Parathyroid adenoma (tissue), 2 donors: ENCODE data around the gene EEFSEC.

Source experiments
- H2AFZ ChIP-seq: fragments of 300-600 bp; sonication (generic); one replicate; pipeline ENCODE4 v1.7.0; 2017; ENCODE audit warnings: antibody characterized with exemption, mild to moderate bottlenecking
- H3K27ac ChIP-seq: fragments of 300-600 bp; sonication (generic); one replicate; pipeline ENCODE4 v1.7.0; 2017
- H3K27me3 ChIP-seq: fragments of 300-600 bp; sonication (generic); one replicate; pipeline ENCODE4 v1.7.0; 2017; ENCODE audit warnings: low read length; ENCODE audit not compliant: control insufficient read depth, insufficient read depth
- H3K36me3 ChIP-seq: fragments of 300-600 bp; sonication (generic); one replicate; pipeline ENCODE4 v1.7.0; 2017; ENCODE audit warnings: low read length; ENCODE audit not compliant: control insufficient read depth, insufficient read depth
- H3K4me1 ChIP-seq: fragments of 300-600 bp; sonication (generic); one replicate; pipeline ENCODE4 v1.7.0; 2017; ENCODE audit warnings: control low read depth
- H3K4me2 ChIP-seq: fragments of 300-600 bp; sonication (generic); one replicate; pipeline ENCODE4 v1.7.0; 2017; ENCODE audit warnings: low read length
- H3K4me3 ChIP-seq: fragments of 300-600 bp; sonication (generic); one replicate; pipeline ENCODE4 v1.7.0; 2017; ENCODE audit warnings: low read depth, low read length
- H3K79me2 ChIP-seq: fragments of 300-600 bp; sonication (generic); one replicate; pipeline ENCODE4 v1.7.0; 2017; ENCODE audit warnings: control low read depth
- H3K9ac ChIP-seq: fragments of 300-600 bp; sonication (generic); one replicate; pipeline ENCODE4 v1.7.0; 2017; ENCODE audit warnings: mild to moderate bottlenecking
- H3K9me3 ChIP-seq: fragments of 300-600 bp; sonication (generic); one replicate; pipeline ENCODE4 v1.7.0; 2017; ENCODE audit warnings: low read length; ENCODE audit not compliant: control insufficient read depth
- CTCF ChIP-seq: fragments of 300-600 bp; sonication (generic); IDR thresholded peaks from one replicate; pipeline ENCODE4 v1.7.0; 2017; ENCODE audit warnings: antibody characterized with exemption, mild to moderate bottlenecking
- donor health status: primary hyperparathyroidism.

Gene EEFSEC

DNA sequence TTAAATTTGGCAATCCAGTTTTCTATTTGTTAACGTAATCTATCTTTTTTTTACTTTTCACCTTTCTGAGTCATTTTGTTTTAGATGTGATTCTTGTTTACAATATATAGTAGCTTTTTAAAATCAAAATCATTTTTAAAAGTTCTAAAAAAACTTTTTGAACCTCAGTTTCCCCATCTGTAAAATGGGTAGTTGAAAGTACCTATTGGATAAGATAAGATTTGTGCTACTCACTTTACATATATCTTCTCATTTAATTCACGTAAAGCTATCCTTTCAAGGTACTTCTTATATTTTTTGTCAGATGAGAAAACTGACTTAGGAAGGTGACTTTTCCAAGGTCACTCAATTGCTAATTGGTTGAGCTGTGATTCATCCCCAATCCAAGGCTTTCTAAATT, 153.2 kb downstream of the EEFSEC start:
- Histone ChIP-seq H3K36me3 (no peaks in the 10 kb centered on the region), H3K4me1 (no peaks in the 10 kb centered on the region), H2AFZ (no peak overlapping the region), H3K27ac (no peak overlapping the region), H3K4me2 (no peak overlapping the region), H3K27me3 (no peaks in the 10 kb centered on the region), H3K4me3 (no peak overlapping the region), H3K9me3 (no peaks in the 10 kb centered on the region), H3K9ac (no peak overlapping the region), H3K79me2 (no peaks in the 10 kb centered on the region)
- TF ChIP-seq CTCF, result no peak

DNA sequence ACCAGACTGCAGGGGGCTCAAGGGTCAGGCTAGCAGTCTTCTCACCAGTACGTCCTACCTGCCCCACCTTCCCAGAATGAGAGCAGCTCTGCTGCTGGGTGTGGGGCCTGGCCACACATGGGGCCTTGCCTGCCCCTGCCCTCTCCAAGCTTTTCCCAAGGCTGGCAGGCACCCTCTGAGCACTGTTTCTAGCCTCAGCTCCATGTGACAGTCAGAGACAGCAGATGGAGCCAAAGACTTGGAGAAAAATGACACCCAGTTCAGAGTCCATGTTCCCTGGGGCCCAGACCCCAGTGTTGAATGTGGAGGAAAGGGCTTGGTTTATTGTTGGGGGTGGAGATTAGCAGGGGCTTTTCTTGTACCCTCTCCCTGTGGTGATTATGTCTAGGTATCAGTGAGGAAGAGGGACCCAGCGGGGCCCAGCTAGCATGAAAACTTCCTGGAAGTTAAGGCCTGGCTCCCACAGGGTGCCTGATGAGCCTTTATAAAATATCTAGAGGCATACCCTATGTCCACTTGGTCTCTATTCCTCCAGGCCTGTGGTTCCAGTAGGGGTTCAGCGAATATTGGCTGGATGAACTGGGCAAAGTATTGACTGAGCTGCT, 153.8 kb downstream of the EEFSEC start:
- Histone ChIP-seq H3K4me1 (no peaks in the 10 kb centered on the region), H3K4me3 (no peak overlapping the region), H3K4me2 (no peak overlapping the region), H3K79me2 (no peaks in the 10 kb centered on the region), H3K9ac (no peak overlapping the region), H3K27me3 (no peaks in the 10 kb centered on the region), H2AFZ (no peak overlapping the region), H3K36me3 (no peaks in the 10 kb centered on the region), H3K9me3 (no peaks in the 10 kb centered on the region), H3K27ac (no peak overlapping the region)
- TF ChIP-seq CTCF, result no peak

DNA sequence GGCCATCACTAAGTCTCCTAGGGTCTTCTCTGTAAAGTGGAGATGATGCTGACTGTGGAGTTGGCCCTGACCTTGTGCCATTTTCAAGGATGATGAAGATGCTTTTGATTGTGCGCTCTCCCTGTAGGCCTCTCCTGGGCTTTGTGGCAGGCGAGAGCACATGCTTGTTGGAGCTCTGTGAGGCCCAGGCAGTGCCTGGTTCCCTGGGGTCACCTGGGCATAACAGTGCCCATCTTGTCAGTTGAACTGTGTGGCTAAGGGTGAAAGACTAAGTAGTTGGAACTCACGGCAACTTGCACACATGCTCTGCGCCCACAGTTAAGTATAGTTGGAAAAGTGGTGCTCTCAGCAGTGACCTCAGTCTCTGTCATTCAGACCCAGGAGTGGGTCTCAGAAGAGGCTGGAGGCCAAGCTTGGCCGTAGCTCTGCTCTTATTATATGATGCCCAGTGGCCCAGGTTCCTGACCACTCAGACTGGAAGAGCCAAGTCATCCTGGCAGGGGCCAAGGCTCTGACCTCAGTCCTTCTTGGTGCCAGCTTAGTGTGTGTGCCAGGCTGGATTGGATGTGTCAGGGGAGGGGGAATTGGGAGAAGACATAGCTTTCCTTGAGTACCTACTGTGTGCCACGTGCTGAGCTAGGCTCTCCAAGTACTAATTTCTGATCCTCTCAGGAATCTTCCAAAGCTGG, 154.6 kb downstream of the EEFSEC start:
- Histone ChIP-seq H3K79me2 (no peaks in the 10 kb centered on the region), H3K36me3 (no peaks in the 10 kb centered on the region), H2AFZ (no peak overlapping the region), H3K9me3 (no peaks in the 10 kb centered on the region), H3K4me2 (no peak overlapping the region), H3K27me3 (no peaks in the 10 kb centered on the region), H3K27ac (no peak overlapping the region), H3K4me3 (no peak overlapping the region), H3K9ac (no peak overlapping the region), H3K4me1 (no peaks in the 10 kb centered on the region)
- no peak for TF ChIP-seq CTCF

GRCh38 chr3:128309026-128309425, 155.7 kb downstream of the EEFSEC start:
- H3K36me3 ChIP-seq, result no peaks in the 10 kb centered on the region
- H3K4me3 ChIP-seq, result no peak overlapping the region
- H3K27me3 ChIP-seq, result no peaks in the 10 kb centered on the region
- H3K9ac ChIP-seq, result no peak overlapping the region
- no peaks in the 10 kb centered on the region for H3K9me3 ChIP-seq
- H3K4me1 ChIP-seq, result no peaks in the 10 kb centered on the region
- H3K4me2 ChIP-seq, result no peak overlapping the region
- H3K27ac ChIP-seq, result no peak overlapping the region
- TF ChIP-seq CTCF, result no peak
- peaks cover 2% of the 10 kb centered on the region for H3K79me2 ChIP-seq
- no peak overlapping the region for H2AFZ ChIP-seq
